Right renal cortex interstitium (tissue), 3 donors: Measurements from ENCODE around the gene GGCT. TPM values are rescaled to one million over a fixed set of nuclear protein-coding genes. Genes with fewer than 3 reads are reported as not detected.

Source experiments
- DNase-seq, 3 donors: peaks; one replicate each; pipeline ENCODE4 v3.0.0-alpha.2; 2013; ENCODE audit warnings: low read depth in 3 of 3, low spot score in 2 of 3
- polyA plus RNA-seq, 3 donors: library from polyadenylated mRNA; unstranded; fragments of 120-200 nt; gene quantifications; one replicate each; pipeline ENCODE4 v1.2.1, GENCODE V29; 2013; ENCODE audit not compliant: insufficient read length in 3 of 3

The GGCT gene
- polyA plus RNA-seq, 3 donors, result 78.7 to 84.3 (median 79.2) TPM

- no peak for DNase-seq
Measured at GRCh38 chr7:30479202-30480120, 25.2 kb downstream of the GGCT start.

GRCh38 chr7:30478349-30479201 is 26.1 kb downstream of the GGCT start, which contains the start of gene NOD1:
TSS of gene NOD1 (minus strand) at chr7:30478784. CDS start at chr7:30456921, 21,863 bp downstream.
- peak in 2 of 3 donors; percentile 41 to 56 for DNase-seq

- DNase-seq, result no peak
Measured at GRCh38 chr7:30476459-30477145, 28.0 kb downstream of the GGCT start.

GRCh38 chr7:30475580-30475979 is 29.0 kb downstream of the GGCT start:
- no peak for DNase-seq

- DNase-seq, result no peak
Measured at GRCh38 chr7:30474893-30475292, 29.7 kb downstream of the GGCT start.

- DNase-seq, result no peak
Measured at GRCh38 chr7:30474485-30474884, 30.1 kb downstream of the GGCT start.

GRCh38 chr7:30473903-30474302 is 30.7 kb downstream of the GGCT start:
- DNase-seq, result no peak

- no peak for DNase-seq
Measured at GRCh38 chr7:30472784-30473775, 31.5 kb downstream of the GGCT start.

- no peak for DNase-seq
Measured at GRCh38 chr7:30472081-30472783, 32.4 kb downstream of the GGCT start.

GRCh38 chr7:30471205-30471604 is 33.4 kb downstream of the GGCT start:
- no peak for DNase-seq

- DNase-seq, result no peak
Measured at GRCh38 chr7:30470771-30471170, 33.9 kb downstream of the GGCT start.

GRCh38 chr7:30470163-30470770 is 34.4 kb downstream of the GGCT start:
- no peak for DNase-seq

GRCh38 chr7:30469303-30469702 is 35.3 kb downstream of the GGCT start:
- no peak for DNase-seq

- DNase-seq, result no peak
Measured at GRCh38 chr7:30468791-30469190, 35.8 kb downstream of the GGCT start.

GRCh38 chr7:30468041-30468440 is 36.6 kb downstream of the GGCT start:
- DNase-seq, result no peak

GRCh38 chr7:30467271-30467670 is 37.4 kb downstream of the GGCT start:
- DNase-seq, result no peak

GRCh38 chr7:30466266-30466665 is 38.4 kb downstream of the GGCT start:
- DNase-seq, result no peak

- DNase-seq, result no peak
Measured at GRCh38 chr7:30465811-30466180, 38.8 kb downstream of the GGCT start.
